PC-3 (cell line): ENCODE data around the gene NCAPH2. TPM values are rescaled to one million over a fixed set of nuclear protein-coding genes. Genes with fewer than 3 reads are reported as not detected.

Experiments used
- ATAC-seq: fragments of 200-7000 bp; cut with Tn5 transposase; 2 replicates; pipeline ENCODE4 v1.9.1; 2020; ENCODE audit warnings: mild to moderate bottlenecking, moderate library complexity
- BruUV-seq: library from RNA; stranded (reverse); fragments of 400-500 nt; replicated peaks from 2 replicates; lab custom pipeline; 2021; lab: Mats Ljungman, UMichigan
- CTCF ChIA-PET: fragments of 300-600 bp; sonication (Branson Sonifier 250); formaldehyde crosslinking; loops from one replicate; lab custom pipeline; 2022; ENCODE audit warnings: antibody characterized with exemption; lab: Charles Lee
- POLR2A ChIA-PET: fragments of 300-600 bp; sonication (Branson Sonifier 250); formaldehyde crosslinking; loops from one replicate; lab custom pipeline; 2022; ENCODE audit warnings: antibody characterized with exemption; ENCODE audit not compliant: unreplicated experiment; lab: Charles Lee
- DNase-seq: peaks from one replicate; pipeline ENCODE4 v3.0.0-alpha.2; 2015
- H2AFZ ChIP-seq: fragments of 300-600 bp; sonication (generic); 2 replicates; pipeline ENCODE4 v1.6.0; 2016; ENCODE audit warnings: antibody characterized with exemption, low read length
- H3F3A ChIP-seq: fragments of 300-600 bp; sonication (generic); one replicate; pipeline ENCODE4 v1.6.0; 2017; ENCODE audit warnings: antibody characterized with exemption, low read length, control low read depth, mild to moderate bottlenecking; ENCODE audit not compliant: unreplicated experiment
- H3K27ac ChIP-seq: fragments of 300-600 bp; sonication (generic); 2 replicates; pipeline ENCODE4 v1.5.1; 2016; ENCODE audit warnings: mild to moderate bottlenecking, low read length
- H3K27me3 ChIP-seq: fragments of 300-600 bp; sonication (generic); 2 replicates; pipeline ENCODE4 v1.6.1; 2016; ENCODE audit warnings: low read length, mixed read lengths
- H3K36me3 ChIP-seq: fragments of 300-600 bp; sonication (generic); 2 replicates; pipeline ENCODE4 v1.6.1; 2016; ENCODE audit warnings: low read depth, mixed run types, low read length, mixed read lengths
- H3K4me1 ChIP-seq: fragments of 300-600 bp; sonication (generic); 2 replicates; pipeline ENCODE4 v1.5.1; 2016; ENCODE audit warnings: low read length; ENCODE audit not compliant: insufficient read depth
- H3K4me2 ChIP-seq: fragments of 300-600 bp; sonication (generic); 2 replicates; pipeline ENCODE4 v1.6.0; 2016; ENCODE audit warnings: low read length
- H3K4me3 ChIP-seq: fragments of 300-600 bp; sonication (generic); 2 replicates; pipeline ENCODE4 v1.5.1; 2016; ENCODE audit warnings: mild to moderate bottlenecking, low read length, mixed read lengths
- H3K79me2 ChIP-seq: fragments of 300-600 bp; sonication (generic); 2 replicates; pipeline ENCODE4 v1.6.1; 2017; ENCODE audit warnings: low read length, mixed read lengths
- H3K9ac ChIP-seq: fragments of 300-600 bp; sonication (generic); 2 replicates; pipeline ENCODE4 v1.6.0; 2016; ENCODE audit warnings: mild to moderate bottlenecking, low read length
- H3K9me2 ChIP-seq: fragments of 300-600 bp; sonication (generic); replicated peaks from 2 replicates; pipeline ENCODE4 v1.6.1; 2016; ENCODE audit warnings: mixed run types, low read length, mixed read lengths
- H3K9me3 ChIP-seq: fragments of 300-600 bp; sonication (generic); 2 replicates; pipeline ENCODE4 v1.6.1; 2016; ENCODE audit warnings: low read length, mixed read lengths
- H4K20me1 ChIP-seq: fragments of 300-600 bp; sonication (generic); 2 replicates; pipeline ENCODE4 v1.6.1; 2016; ENCODE audit warnings: low read length, mixed read lengths
- EZH2 ChIP-seq: fragments of 300-600 bp; sonication (generic); IDR thresholded peaks from one replicate; pipeline ENCODE4 v1.6.1; 2017; ENCODE audit warnings: antibody characterized with exemption, mild to moderate bottlenecking, low read length; ENCODE audit not compliant: unreplicated experiment
- EZH2phosphoT487 ChIP-seq: fragments of 300-600 bp; sonication (generic); IDR thresholded peaks from 2 replicates; pipeline ENCODE4 v1.6.1; 2018; ENCODE audit warnings: mild to moderate bottlenecking, antibody characterized with exemption, low read length, borderline replicate concordance
- intact Hi-C: fragments of 100-400 bp; cut with micrococcal nuclease; formaldehyde crosslinking; loops from 2 replicates; pipeline ENCODE4 v1.9.0; 2023
- total RNA-seq: library from RNA; depleted of rRNA; stranded (reverse); fragments of >200 nt; gene quantifications from 2 replicates; pipeline ENCODE4 v1.2.3, GENCODE V29; 2014
- TF ChIP-seq, protein P1 (sequence below): fragments of 300-600 bp; sonication (generic); conservative IDR thresholded peaks from 2 replicates; pipeline ENCODE4 v1.5.1; 2017; ENCODE audit warnings: antibody characterized with exemption, low read depth, mild to moderate bottlenecking, low read length

NCAPH2 gene
- total RNA-seq, 1 experiment from 2014 or later, result 75.4 TPM

DNA sequence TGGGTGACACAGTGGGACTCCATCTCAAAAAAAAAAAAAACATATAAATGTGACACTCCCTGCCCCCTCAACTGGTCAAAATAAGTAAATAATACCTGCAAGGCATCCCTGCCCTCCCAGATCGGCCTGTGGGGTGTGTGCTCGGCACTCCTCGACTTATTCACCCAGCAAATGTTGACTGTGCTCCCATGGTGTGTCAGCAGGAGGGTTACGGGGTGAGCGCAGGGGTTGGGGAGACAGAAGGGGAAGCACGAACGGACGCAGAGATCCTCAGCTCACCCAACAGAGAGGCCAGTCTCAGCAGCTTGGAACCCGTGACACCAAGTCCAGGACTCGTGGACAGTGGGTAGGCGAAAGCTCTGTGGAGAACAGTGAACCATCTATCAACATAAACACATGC is 28.3 kb upstream of the NCAPH2 start:
- Histone ChIP-seq H3K4me2 (no peak overlapping the region), H3K4me3 (no peak overlapping the region), H3K36me3 (no peaks in the 10 kb centered on the region), H2AFZ (no peak overlapping the region), H3K9ac (no peak overlapping the region), H3K27me3 (no peaks in the 10 kb centered on the region), H3K4me1 (peaks cover 4% of the 10 kb centered on the region; the same call in 1 of the 2 replicates), H4K20me1 (no peaks in the 10 kb centered on the region), H3K9me2 (no peaks in the 10 kb centered on the region), H3K9me3 (no peaks in the 10 kb centered on the region), H3K27ac (no peak overlapping the region), H3K79me2 (no peaks in the 10 kb centered on the region), H3F3A (no peaks in the 10 kb centered on the region)
- DNase-seq, result no peak
- no TSS peak for BruUV-seq
- POLR2A ChIA-PET, result no interaction called here
- TF ChIP-seq EZH2phosphoT487 (no peak), EZH2 (no peak)
- TF ChIP-seq, protein P1, sequence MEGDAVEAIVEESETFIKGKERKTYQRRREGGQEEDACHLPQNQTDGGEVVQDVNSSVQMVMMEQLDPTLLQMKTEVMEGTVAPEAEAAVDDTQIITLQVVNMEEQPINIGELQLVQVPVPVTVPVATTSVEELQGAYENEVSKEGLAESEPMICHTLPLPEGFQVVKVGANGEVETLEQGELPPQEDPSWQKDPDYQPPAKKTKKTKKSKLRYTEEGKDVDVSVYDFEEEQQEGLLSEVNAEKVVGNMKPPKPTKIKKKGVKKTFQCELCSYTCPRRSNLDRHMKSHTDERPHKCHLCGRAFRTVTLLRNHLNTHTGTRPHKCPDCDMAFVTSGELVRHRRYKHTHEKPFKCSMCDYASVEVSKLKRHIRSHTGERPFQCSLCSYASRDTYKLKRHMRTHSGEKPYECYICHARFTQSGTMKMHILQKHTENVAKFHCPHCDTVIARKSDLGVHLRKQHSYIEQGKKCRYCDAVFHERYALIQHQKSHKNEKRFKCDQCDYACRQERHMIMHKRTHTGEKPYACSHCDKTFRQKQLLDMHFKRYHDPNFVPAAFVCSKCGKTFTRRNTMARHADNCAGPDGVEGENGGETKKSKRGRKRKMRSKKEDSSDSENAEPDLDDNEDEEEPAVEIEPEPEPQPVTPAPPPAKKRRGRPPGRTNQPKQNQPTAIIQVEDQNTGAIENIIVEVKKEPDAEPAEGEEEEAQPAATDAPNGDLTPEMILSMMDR, result no peak
- intact Hi-C loops, result no loop called here
- CTCF ChIA-PET, result no interaction called here
- ATAC-seq, result no peak

DNA sequence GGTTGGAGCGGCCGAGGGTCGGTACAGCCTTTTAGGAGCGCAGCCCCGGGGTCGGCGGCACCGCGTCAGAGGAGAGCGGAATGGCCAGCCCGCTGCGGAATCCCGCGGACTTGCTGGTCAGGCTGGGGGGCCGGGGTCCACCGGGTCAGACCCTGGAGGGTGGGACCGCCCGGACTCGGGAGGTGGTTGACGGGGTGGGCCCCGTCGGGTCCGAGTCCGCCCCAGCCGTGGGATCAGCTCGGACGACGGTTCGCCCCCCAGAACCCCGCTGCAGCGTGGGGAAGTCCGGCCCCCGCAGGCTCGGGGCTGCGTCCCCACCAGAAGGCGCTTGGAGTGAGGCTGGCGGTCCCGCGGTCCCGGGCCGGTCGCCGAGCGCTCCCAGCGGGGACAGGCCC is 27.0 kb upstream of the NCAPH2 start:
- intact Hi-C loops, result no loop called here
- ATAC-seq (no peak), DNase-seq (no peak)
- H3K27ac ChIP-seq, result no peak overlapping the region
- CTCF ChIA-PET, result no interaction called here
- no peaks in the 10 kb centered on the region for H3F3A ChIP-seq
- BruUV-seq, result no TSS peak
- H3K4me3 ChIP-seq, result no peak overlapping the region; the same call in 1 of the 2 replicates
- no peaks in the 10 kb centered on the region for H3K27me3 ChIP-seq
- H3K4me1 ChIP-seq, result no peaks in the 10 kb centered on the region
- H3K79me2 ChIP-seq, result no peaks in the 10 kb centered on the region
- no peak overlapping the region for H3K9ac ChIP-seq
- H2AFZ ChIP-seq, result peak overlapping the region; percentile 75; the same call in 1 of the 2 replicates
- TF ChIP-seq, protein P1, result no peak
- TF ChIP-seq EZH2phosphoT487 (no peak), EZH2 (no peak)
- H4K20me1 ChIP-seq, result no peaks in the 10 kb centered on the region
- no peaks in the 10 kb centered on the region for H3K9me3 ChIP-seq
- H3K4me2 ChIP-seq, result peak overlapping the region; percentile 67; the same call in 1 of the 2 replicates
- no peaks in the 10 kb centered on the region for H3K9me2 ChIP-seq
- H3K36me3 ChIP-seq, result no peaks in the 10 kb centered on the region
- POLR2A ChIA-PET, result interaction anchor here (0.6 kb wide), 1 partner anchor 91 kb away, joined by 4 read pairs; no protein-coding TSS in a partner anchor

DNA sequence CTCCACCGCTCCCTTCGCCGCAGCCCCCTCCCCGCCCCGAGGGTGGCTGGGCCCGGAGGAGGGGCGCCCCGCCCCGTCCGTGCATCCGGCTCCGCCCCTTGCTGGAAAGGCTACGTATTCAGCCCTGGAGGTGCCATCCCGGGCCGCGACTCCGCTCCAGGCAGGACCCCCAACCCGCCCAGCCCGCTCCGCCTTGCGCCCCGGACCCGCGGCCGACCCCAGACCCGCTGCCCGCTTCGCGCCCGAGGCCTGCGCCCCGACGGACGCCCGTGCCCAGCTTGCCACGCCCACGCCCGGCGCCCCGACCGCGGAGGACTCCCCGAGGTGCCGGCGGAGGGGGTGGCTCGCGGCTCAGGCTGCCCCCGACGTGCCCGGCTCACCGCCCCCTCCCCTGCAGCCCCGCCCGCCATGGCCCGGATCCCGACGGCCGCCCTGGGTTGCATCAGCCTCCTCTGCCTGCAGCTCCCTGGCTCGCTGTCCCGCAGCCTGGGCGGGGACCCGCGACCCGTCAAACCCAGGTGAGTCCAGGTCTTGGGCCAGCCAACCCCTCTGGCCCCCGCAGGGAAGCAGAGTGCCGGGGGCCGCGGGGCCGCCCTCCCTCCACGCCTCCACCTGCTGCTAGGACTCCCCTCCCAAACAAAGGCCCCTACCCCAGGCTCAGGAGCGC is 26.5 kb upstream of the NCAPH2 start, which contains the start of gene ADM2:
TSS of gene ADM2 (plus strand) at position 104 of the 667 bp plus-strand sequence. CDS start at position 409, 305 bp downstream.
- H3F3A ChIP-seq, result no peaks in the 10 kb centered on the region
- ChIA-PET CTCF (no interaction called here), POLR2A (interaction anchor here (0.6 kb wide), 1 partner anchor 92 kb away, joined by 4 read pairs; no protein-coding TSS in a partner anchor)
- no peaks in the 10 kb centered on the region for H3K27me3 ChIP-seq
- no peaks in the 10 kb centered on the region for H4K20me1 ChIP-seq
- DNase-seq (no peak), ATAC-seq (peak; percentile 54)
- H3K4me3 ChIP-seq, result peak within 1 kb of the TSS; percentile 59
- no peak within 1 kb of the TSS for H3K9ac ChIP-seq
- no peaks in the 10 kb centered on the region for H3K9me3 ChIP-seq
- H3K27ac ChIP-seq, result no peak within 1 kb of the TSS
- no peak for TF ChIP-seq EZH2
- no peak for TF ChIP-seq EZH2phosphoT487
- TF ChIP-seq, protein P1, result no peak
- no peaks in the 10 kb centered on the region for H3K9me2 ChIP-seq
- H3K4me2 ChIP-seq, result peak within 1 kb of the TSS; percentile 67
- no peaks in the 10 kb centered on the region for H3K36me3 ChIP-seq
- H3K4me1 ChIP-seq, result no peaks in the 10 kb centered on the region
- intact Hi-C loops, result no loop called here
- H2AFZ ChIP-seq, result peak within 1 kb of the TSS; percentile 75; the same call in 1 of the 2 replicates
- no peaks in the 10 kb centered on the region for H3K79me2 ChIP-seq
- no TSS peak for BruUV-seq
